A549 treated with RU486 at 1 μM for 4 hours (cell line): ENCODE data around the gene GAB2. TPM values are rescaled to one million over a fixed set of nuclear protein-coding genes. Genes with fewer than 3 reads are reported as not detected.

ENCODE experiments used
- total RNA-seq: library from RNA; stranded (reverse); fragments of 200-300 nt; extraction: Qiagen RNA extraction; gene quantifications from 5 replicates; pipeline ENCODE4 v1.2.3, GENCODE V29; 2022; ENCODE audit warnings: low read depth

Gene GAB2
- 3.7 to 5.0 TPM (median 4.8 TPM) in 5 replicates for total RNA-seq

GRCh38 chr11:78417175-78417887 is at the start of gene GAB2:
Gene GAB2 (minus strand): TSS chr11:78417820. CDS start chr11:78417720, 100 bp downstream.

GRCh38 chr11:78188286-78189173 is 229.1 kb downstream of the GAB2 start, which contains the start of the genes KCTD21 and USP35:
Gene KCTD21 (minus strand): TSS chr11:78188626. CDS start chr11:78174554, 14,072 bp downstream.
Gene USP35 (plus strand): TSS chr11:78188919. CDS start chr11:78196246, 7,327 bp downstream.

Other genes starting within 250 kb of the GAB2 start
- 5.9 to 8.0 TPM (median 7.5 TPM) in 5 replicates for gene KCTD21, start 229.2 kb downstream of the GAB2 start, total RNA-seq
- 4.9 to 7.2 TPM (median 6.1 TPM) in 5 replicates for gene USP35, start 228.9 kb downstream of the GAB2 start, total RNA-seq
- 15.8 to 27.2 TPM (median 17.1 TPM) in 5 replicates for gene NARS2, start 157.0 kb upstream of the GAB2 start, total RNA-seq